Measurements from ENCODE around the gene CTXN1.
"Not testable (repeated sequence)": the region's sequence is repeated elsewhere in the genome, so short reads cannot be mapped to it uniquely, and the experiment has no call there.

The CTXN1 gene

DNA sequence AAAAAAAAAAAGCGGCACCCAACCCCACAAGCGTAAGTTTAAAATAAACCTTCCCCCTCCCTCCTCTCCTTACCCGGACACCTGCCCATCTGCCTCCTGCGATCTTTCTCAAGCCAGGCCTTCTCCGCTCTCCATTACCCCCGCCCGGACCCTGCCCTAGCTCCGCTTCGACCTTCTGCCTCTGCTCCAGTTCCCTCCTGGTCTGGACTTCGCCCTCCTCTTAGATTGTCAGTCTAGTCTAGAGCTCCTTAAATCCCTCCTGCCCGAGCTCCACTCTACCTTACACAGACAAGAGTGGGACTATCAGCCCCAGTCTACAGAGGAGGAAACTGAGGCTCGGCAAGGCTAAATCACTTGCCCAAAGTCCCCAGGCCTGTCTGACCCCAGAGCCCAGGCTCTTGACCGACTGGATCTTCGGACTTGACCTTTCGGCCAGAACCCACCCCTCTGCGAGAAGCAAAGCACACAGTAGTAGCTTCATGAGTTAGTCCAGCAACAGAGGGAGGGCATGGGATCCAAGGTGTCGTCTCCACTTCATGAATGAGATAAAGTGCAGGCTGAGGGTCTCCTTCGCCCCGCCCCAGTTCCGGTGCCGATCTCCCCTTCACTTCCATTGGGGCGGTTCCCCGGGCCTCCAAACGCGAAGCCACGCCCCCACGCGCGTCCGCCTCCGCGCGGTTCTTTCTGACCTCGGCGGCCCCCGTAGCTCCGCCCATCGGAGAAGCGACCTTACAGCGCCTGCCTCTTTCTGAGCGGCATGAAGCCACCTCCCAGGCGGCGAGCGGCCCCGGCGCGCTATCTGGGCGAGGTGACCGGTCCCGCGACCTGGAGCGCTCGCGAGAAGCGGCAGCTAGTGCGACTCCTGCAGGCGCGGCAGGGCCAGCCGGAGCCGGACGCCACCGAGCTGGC is 6.1 kb downstream of the CTXN1 start, which contains the start of gene SNAPC2:
Gene SNAPC2 (plus strand): TSS at position 729 of the 909 bp plus-strand sequence. CDS start 29 bp downstream, at position 758.
- TF ChIP-seq, protein P1, sequence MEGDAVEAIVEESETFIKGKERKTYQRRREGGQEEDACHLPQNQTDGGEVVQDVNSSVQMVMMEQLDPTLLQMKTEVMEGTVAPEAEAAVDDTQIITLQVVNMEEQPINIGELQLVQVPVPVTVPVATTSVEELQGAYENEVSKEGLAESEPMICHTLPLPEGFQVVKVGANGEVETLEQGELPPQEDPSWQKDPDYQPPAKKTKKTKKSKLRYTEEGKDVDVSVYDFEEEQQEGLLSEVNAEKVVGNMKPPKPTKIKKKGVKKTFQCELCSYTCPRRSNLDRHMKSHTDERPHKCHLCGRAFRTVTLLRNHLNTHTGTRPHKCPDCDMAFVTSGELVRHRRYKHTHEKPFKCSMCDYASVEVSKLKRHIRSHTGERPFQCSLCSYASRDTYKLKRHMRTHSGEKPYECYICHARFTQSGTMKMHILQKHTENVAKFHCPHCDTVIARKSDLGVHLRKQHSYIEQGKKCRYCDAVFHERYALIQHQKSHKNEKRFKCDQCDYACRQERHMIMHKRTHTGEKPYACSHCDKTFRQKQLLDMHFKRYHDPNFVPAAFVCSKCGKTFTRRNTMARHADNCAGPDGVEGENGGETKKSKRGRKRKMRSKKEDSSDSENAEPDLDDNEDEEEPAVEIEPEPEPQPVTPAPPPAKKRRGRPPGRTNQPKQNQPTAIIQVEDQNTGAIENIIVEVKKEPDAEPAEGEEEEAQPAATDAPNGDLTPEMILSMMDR (conservative IDR thresholded peaks at IDR 0.05; ENCODE audit: low read depth, low read length) = no peak
- DNase-seq (ENCODE audit: low read depth) = peak; percentile 49
- H3K4me3 ChIP-seq (ENCODE audit: low read length) = peak within 1 kb of the TSS; percentile 61

DNA sequence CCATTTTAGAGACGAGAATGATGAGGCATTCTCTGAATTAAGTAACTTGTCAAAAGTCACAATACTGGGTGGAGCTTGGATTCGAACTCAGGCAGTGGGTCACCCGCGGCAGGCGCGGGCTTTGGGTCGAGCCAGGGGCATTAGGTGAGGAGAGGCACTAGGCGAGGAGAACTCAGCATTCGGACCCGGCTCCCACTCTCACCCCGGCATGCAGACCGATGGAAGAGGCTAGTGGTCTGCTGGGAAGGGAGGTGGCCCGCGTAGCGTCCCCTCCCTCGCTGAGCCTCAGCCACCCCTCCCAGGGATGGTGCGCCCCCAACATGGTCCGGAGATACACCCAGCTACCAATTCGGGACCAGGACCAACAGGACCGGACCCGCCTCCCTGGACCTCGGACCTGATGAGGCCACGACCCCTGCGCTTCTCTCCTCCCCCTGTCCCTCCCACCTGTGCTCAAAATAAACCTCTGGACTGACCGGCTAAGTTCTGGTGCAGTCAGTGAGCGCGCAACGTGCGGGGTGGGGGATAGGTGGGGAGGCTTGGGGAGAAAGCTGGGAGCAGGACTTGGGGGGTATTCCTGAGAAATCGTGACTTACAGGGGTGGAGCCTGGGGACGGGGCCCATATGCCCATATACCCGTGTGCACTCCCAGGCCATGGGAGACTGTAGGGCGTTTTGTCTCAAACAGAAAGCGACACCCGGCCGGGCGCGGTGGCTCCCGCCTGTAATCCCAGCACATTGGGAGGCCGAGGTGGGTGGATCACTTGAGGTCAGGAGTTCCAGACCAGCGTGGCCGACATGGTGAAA is 7.1 kb downstream of the CTXN1 start:
- no peak for DNase-seq (ENCODE audit: low read depth)
- H3K4me3 ChIP-seq (ENCODE audit: low read length) = no peak overlapping the region
- TF ChIP-seq, protein P1 (conservative IDR thresholded peaks at IDR 0.05; ENCODE audit: low read depth, low read length) = no peak

DNA sequence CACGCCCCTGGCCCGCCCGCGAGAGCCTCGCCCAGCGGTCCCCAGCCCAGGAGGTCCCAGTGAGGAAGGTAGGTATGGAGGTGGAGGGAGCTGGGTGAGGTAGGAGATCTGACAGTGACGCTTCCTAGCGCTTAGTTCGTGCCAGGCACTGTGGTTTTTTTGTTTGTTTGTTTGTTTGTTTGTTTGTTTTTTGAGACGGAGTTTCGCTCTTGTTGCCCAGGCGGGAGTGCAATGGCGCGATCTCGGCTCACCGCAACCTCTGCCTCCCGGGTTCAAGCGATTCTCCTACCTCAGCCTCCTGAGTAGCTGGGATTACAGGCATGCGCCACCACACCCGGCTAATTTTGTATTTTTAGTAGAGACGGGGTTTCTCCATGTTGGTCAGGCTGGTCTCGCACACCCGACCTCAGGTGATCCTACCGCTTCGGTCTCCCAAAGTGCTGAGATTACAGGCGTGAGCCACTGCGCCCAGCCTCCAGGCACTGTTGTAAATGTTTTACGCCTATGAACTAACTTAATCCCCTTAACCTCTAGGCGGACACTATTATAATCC is 7.8 kb downstream of the CTXN1 start:
- H3K4me3 ChIP-seq (ENCODE audit: low read length); DNase-seq (ENCODE audit: low read depth): not testable (repeated sequence)

DNA sequence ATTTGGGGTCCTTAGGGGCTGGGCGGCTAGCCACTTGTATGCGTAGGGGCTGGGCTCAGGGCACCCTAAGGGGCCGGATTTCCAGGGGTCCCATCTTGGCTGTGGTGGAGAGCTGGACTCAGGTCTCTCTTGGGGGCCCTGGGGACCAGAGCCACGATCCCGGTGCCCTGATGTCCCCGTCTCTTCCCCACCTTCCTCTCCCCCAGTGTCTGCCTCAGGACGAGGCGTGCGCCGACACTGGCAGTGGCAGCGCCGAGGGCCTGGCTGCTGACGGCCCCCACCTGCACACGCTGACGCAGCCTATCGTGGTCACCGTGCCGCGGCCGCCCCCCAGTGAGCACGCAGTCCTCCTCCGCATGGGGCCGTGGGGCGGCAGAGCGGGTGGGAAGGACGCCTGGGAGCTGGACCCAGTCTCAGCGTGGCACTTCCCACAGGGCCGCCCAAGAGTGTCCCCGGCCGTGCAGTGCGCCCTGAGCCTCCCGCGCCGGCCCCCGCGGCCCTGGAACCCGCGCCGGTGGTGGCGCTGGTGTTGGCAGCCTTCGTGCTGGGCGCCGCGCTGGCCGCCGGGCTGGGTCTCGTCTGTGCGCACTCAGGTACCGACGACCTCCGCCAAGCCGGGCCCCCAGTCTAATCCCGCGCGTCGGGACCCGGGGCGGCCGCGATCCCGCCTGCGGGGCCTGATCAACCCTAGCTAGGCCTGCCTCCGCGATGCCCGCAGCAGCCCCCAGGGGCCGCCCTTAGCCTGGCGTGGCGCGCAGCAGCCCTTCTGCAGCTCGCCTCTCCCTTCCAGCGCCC is 8.5 kb downstream of the CTXN1 start:
- H3K4me3 ChIP-seq (ENCODE audit: low read length) = peak overlapping the region; percentile 14
- DNase-seq (ENCODE audit: low read depth) = no peak
- TF ChIP-seq, protein P1 (conservative IDR thresholded peaks at IDR 0.05; ENCODE audit: low read depth, low read length) = peak; percentile 64

DNA sequence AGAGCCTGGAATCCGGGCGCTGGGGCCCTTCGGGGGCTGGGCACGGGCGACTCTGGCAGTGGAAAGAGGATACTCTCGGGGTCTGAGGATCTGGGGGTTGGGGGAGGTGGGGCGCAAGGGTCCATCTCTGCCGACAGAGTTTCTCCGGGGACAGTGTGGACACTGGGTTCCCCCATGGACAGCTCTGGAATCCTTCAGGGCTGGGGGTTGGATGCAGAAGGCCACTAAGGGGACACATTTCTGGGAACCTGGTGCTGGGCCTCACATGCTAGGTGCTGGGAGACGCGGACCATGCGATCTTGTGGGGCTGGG is 9.0 kb downstream of the CTXN1 start:
- H3K4me3 ChIP-seq (ENCODE audit: low read length) = peak overlapping the region; percentile 14
- DNase-seq (ENCODE audit: low read depth) = no peak
- TF ChIP-seq, protein P1 (conservative IDR thresholded peaks at IDR 0.05; ENCODE audit: low read depth, low read length) = no peak

DNA sequence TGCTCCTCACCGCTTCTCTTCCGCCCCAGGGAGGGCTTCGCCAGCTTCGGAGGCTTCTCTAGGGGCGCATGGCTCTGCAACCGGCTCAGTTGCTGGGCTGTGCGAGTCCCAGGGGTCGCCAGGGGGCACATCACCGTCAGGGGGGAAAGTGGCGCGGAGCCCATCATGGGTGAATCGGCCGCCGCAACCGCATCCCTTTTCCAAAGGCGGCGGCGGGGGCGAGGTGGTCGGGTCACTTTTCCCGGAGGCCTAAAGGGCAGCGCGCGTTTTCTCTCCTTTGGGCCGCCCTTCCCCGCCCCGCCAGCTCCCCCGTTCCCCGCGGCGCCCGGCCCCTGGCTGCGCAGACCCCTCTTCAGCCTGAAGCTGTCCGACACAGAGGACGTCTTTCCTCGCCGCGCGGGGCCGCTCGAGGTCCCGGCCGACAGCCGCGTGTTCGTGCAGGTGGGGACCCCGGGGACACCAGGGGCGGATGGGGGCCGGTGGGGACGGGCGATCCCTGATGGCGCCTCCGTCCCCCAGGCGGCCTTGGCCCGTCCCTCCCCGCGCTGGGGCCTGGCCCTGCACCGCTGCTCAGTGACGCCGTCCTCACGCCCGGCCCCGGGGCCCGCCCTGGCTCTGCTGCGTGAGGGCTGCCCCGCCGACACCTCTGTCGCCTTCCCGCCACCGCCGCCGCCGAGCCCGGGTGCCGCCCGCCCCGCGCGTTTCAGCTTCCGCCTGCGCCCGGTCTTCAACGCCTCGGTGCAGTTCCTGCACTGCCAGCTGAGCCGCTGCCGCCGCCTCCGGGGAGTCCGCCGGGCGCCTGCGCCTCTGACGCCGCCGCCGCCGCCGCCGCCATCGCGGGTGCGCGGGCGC is 9.6 kb downstream of the CTXN1 start:
- no peak for DNase-seq (ENCODE audit: low read depth)
- peak overlapping the region; percentile 4 for H3K4me3 ChIP-seq (ENCODE audit: low read length)
- TF ChIP-seq, protein P1 (conservative IDR thresholded peaks at IDR 0.05; ENCODE audit: low read depth, low read length) = no peak
